GDM1 (cell line): Measurements from ENCODE around the gene MCC.

Experiments used
- DNase-seq: peaks from one replicate; lab custom pipeline; 2025; lab: John Stamatoyannopoulos, UW

The MCC gene

DNA sequence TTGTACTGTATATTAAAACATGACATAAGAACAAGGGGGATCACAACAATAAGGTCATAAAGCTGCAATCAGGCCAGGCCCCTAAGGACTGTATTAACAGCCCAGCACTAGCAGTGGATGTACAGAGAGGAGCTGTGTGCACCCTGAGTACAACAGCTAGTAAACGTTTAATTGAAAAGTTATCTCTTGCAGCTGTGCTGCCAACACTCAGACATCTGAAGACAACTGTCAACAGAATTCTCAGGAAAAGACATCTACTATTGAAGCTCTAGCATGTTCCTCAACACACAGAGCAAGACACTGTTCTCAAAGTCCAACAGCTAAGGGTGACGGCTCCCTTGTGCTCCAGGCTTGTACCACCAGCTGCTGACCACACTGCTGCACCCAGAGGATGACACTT lies 312.1 kb downstream of the MCC start:
- DNase-seq = no peak

DNA sequence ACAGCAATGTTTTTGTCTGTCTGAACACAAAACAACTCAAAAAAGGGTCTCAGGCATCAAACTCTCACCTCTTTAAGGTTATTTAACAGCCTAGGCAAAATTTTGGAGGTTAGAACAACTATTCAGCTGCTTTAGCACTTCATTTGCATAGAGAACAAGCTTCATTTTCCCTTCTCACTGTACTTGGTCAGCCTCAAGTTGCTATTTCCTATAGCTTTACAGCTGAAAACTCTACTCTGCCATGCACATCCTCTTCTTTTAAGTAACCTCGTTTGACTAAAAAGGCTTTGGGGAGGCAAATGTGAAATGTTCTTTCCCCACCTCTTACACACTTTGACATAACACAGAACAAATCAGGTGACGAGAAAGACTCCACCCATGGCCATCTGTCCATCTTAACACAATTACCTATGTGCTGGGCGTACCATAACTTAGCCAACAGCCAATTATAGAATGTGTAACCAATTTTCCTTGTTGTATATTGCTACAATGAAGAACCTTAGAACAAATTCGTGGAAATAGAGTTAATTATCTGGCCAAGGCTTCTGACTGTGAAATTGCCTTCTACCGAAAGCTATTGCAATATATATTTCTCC lies 315.9 kb downstream of the MCC start:
- no peak for DNase-seq

DNA sequence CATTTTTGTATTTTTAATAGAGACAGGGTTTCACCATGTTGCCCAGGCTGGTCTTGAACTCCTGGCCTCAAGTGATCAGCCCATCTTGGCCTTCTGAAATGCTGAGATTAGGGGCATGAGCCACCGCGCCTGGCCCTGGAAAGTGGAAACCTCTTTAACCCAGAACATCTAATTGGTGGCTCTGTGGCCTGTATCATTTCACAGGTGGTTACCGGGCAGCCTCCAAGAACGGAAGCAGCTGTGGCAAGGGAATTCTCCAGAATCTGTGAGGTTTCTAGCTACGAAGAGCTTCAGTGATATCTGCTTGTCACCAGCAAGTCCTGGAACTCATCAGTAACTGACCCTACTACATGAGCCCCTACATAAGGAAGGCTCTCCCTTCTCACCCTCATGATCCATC lies 316.7 kb downstream of the MCC start:
- DNase-seq = no peak

DNA sequence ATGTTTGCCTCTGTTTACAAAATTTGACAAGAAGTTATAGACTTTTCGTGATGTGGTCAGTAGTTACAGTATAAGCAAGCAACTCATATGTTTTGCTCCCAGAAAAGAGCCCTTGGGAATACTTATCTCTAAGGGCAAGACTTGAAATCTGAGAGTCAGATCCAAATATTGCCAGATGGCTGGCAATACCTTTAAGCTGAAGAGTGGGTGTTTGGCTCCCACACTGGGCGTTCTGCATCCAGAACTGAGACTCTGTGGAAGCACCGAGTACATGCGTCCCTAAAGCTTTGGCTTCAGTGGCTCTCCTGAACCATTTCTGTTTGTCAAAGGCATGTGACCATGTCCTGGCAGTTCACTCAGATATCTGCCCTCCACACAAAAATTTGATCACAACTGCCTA lies 317.5 kb downstream of the MCC start:
- no peak for DNase-seq

DNA sequence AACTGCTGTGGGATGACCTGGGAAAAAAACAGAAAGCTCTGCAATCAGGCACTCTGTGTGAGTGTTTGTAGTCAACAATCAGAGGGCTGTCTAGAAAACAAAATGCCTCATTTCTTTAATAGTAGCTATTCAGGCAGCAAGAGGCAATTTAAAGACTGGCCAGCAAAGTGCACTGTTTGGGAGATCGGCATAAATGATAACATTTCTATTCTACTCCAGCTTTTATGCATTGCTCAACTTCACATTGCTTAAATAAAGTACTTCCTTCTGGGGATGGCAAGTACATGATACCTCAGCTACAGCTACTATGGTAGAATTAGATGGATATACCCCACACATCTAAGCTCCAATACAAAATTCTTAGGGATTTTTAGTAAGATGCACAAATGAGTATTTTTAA lies 318.5 kb downstream of the MCC start:
- no peak for DNase-seq

DNA sequence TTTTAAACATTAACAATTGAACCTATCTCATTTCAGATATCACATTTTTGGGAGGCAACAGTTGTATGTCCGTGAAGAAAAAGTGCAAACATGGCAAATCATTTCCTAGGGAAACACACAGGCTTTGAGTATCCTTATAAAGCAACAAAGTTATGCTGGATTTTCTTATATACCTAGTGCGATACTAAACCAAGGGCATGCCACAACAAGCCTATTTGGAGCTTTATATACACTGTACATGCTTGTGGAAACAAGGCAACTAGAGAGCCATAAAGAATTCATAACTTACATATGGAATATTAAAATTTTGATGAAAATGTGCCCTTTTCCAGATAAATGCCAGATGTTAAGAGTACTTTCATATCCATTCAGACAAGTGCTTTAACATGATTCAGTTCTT lies 320.3 kb downstream of the MCC start:
- no peak for DNase-seq

DNA sequence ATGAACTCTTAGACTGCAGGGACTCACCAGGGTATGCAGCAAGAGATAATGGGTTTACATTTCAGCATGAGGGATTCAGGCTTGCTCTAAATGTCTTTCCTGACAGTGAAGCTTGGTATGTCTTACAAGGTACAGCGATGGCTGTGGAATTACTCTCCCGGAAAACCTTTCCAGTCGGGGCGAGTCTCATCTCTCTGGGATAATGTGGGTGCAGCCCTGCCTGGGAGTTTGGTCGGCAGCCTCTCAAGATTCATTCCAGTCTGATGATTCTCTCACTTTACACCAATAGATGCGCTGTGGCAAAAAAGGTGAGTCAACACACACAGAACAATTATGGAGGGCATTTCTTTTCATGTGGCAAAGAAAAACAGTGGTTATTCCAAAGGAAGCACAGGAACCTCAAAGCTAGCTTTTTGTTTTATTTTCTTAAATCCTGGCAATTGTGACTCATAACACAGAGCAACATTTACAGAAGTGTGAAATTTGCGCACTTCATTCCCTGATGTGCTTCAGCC lies 321.3 kb downstream of the MCC start:
- DNase-seq = no peak

DNA sequence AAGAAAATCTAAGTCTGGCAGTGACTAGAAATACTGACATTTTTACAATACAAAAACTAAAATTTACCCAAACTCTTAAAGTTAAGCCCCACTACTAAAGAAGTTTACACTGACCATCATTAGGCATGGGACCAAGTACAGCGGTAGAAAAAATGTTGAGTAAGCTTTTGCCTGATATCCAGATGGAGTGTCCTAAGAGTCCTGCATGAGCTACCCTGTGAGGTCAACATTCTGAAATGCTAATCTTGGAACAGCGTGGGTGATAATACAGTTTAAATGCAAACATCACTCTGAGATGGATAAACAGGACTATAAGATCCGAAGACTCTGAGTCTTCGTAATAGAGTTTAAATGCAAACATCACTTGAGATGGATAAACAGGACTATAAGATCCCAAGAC lies 322.0 kb downstream of the MCC start:
- DNase-seq = no peak

DNA sequence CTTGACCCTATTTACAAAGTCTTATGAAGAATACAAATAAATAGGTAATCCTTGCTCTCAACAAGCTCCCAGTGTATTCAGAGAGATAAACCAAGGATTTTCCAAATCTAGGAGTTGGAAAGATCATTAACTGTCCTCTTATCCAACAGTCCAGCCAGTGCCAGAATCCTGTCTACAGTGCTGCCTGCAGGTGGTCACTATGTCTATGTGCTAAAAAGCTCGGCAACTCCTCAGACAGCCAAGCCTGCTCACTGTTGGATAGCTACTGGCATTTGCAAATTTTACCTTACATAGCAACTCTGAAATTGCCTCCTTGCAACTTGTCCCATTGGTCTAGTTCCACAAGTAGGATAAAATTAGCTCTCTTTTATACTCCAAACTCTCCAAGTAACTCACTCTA lies 324.2 kb downstream of the MCC start:
- no peak for DNase-seq

DNA sequence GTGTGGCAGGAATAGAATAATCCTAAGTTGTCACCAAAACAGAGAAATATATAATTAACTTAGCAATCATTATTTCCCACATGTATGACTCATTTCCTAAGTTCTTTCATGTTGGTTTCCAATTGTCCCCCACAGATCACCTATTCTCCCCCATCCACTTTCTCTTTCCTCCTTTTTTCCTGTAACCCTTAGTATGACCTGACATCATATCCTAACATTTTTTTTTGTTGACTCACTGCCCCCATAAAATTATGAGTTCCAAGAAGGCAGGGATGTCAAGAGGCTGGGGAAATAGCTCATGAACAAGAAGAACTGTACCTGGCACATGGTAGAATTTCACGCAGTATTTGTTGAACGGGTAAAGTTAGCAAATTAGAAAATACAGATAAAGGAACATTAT lies 324.9 kb downstream of the MCC start:
- no peak for DNase-seq

DNA sequence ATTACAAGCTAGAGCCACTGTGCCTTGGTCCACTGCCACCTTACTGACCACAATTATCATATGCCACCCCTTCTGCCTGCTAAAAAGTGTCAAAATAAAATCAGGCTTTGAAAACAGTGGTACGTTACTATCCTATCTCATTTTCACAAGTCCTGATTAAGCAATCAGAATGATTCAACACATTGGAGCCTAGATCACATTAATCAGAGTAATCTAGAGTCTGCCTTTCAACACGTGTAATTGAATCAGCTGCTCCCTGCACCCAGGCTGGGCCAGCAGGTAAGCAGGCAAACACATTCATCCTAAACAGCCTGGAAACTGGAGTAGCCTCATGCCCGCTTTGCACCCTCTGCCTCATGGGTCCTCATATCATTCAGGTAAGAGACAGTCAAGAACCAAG lies 325.5 kb downstream of the MCC start:
- no peak for DNase-seq

DNA sequence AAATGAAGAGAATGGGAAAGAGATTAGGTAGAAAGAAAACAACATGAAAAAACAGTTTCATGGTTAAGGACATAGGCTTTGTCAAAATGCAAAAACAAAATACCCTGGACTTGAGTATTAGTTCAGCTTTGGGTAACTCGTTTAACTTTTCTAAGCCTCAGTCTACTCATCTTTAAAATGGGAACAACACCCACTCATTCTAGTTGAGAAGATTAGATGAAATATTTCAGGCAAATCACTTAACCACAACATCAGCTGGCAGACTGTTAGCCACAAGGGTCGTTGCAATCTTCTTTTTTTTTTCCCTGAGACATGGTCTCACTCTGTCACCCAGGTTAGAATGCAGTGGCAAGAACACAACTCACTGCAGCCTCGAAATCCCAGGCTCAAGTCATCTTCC lies 326.0 kb downstream of the MCC start:
- DNase-seq = no peak

DNA sequence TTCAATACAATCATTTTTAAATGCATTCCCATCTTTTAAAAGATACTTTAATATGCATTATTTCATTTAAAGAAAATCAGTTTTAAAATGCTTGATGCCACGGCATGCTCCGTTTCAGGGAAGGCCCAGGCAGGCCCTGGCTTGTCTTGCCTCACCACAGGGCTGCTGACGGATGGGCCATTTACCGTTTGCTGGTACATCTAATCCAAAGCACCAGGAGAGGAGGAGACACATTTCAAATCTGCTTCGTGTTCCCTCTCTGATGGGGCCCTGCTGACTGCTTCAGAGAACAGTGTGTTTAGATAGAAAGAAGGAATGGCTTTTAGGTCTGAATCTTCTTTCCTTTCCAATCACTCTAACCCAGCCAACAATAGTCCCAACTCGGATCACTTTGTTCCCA lies 326.4 kb downstream of the MCC start:
- no peak for DNase-seq

DNA sequence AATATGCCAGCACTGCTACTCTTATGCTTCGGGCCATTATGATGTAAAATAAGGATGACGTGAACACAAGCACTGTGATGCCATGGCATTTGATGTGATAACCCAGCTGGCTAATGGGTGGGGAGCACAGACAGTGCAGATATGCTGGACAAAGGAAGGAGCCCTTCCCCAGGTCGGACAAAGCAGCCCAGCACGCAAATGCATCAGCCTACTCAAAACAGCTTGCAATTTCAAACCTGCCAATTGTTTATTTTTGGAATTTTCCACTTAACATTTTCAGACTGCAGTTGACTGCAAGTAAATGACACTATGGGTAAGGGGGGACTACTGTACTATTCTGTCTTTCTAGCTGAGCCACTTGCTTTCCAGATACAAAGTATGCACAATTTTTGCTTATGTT lies 330.4 kb downstream of the MCC start:
- no peak for DNase-seq

DNA sequence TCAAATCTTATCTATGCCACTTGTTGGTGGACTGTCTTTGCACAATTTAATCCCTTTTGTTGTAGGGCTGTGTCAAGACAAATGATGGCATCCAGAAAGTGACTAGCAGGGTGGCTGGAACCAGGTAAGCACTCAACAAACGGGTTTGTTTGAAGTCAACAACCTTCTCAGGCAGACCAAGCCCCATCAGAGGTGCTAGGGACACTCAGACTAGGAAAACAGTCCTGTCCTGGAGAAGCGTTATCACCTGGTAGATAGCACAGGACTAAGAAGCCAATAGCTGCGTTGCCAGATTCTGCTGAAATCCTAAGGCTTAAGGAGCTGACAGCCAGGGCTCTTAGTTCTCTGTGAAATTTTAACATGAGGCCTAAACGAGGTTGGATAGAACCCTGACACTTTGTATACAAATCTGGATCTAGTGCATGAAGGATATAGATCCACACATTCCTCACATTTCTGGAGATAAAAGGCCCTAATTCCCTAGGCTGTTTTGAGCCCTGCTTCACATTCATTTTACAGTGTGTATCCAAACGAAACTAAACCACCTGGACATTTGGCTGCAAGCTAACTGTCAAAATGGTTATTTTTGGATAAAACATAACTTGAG lies 331.9 kb downstream of the MCC start:
- no peak for DNase-seq

DNA sequence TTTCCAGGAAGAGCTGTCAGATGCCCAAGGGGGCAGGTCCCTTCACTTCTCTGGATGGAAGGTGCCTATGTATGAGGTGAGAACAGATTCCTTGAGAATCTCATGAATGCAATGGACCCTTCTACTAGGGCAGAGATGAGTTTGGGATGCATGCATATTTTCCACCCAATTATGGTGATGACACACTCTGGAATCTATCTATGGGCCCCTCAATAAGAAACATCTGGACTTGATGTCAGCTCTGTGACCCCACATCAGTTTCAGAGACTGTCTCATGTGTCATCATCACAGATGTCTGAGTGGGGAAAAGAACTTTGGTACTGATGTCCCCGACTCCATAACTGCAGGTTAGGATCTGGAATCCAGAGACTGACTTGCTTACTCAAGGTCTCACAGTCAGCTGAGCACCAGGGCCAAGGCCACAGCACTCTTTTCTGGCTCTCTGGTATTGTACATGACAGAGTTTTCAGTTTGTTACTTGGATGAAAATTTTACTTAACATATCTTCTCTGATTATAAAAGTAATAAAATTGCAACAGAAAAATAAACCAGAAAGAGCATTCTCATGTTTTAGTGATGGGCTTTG lies 334.6 kb downstream of the MCC start:
- DNase-seq = no peak

DNA sequence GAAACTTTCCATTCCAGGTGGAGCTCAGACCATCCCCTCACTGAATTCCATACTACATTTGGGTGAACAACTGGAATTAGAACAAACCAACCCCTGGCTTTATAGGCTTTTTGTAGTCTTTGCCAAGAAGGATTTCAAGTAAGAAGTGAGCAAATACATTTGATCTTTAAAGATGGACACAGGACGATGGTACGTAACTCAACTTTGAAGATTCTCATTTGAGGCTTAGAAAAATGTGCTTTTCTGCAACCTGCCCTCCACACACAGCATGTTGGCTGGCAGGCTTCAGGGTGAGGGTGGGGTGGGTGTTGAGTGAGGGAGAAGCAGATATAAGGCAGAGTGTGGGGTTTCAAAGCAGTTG lies 335.9 kb downstream of the MCC start:
- no peak for DNase-seq

DNA sequence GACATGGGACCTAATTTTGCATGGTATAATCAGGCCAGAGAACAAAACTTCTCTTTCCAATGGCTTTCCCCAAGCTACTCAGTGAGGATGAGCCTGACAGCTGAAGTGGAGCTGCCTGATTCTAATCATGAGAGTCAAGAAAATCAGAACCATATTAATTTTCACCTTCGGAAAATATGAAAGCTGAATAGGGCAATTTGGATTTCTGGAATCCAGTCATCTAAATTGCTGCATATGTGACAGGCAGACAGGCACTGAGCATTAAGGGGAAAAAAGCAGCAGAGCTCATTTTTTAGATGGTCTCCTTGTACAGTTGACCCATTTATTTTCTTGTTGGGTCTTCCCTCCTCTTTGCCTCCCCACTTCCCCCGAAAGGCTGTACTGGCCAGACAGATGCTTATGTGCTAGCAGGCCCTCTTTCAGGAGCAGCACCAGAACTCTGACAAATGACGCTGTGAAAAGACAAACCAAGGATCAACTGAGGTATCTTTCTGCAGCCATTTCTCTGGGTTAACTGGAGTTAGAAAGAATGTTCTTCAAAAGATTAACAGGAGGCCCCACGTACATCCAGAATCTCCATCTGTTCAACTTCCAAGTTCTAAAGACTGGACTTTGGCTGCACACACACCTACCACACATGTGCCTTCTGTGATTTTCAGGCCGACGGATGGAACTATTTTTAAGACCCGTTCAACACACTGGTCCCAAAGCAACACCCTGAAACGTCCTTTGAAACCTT lies 336.4 kb downstream of the MCC start:
- DNase-seq = no peak

DNA sequence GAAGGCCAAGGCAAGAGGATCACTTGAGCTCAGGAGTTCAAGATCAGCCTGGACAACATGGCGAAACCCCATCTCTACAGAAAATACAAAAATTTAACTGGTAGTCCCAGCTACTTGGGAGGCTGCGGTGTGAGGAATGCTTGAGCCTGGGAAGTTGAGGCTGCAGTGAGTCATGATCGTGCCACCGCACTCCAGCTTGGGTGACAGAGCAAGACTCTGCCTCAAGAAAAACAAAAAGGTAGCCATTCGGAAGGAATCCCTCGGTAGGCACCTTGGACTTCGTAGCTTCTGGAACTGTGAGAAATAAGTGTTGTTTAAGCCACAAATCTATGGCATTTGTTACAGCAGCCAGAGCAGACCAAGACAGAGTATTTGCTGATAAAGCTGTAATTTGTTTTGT lies 337.4 kb downstream of the MCC start:
- DNase-seq = no peak

DNA sequence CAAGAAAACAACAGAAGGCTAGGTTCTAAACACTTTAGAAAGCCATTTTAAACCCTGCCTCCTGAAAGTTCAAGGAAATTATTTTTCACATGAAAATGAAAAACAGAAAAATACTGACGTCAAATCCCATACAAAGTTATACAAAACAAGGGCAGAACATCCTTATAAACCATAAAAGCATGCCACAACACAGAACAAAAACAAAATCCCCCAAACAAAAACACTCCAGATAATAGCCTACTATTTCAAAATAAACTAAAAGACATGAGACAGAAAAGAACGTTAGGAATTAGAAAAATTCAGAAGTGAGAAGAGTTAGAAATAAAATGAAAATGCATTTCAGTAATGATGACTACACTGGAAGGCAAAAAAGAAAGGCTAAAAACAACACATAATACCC lies 338.0 kb downstream of the MCC start:
- no peak for DNase-seq

DNA sequence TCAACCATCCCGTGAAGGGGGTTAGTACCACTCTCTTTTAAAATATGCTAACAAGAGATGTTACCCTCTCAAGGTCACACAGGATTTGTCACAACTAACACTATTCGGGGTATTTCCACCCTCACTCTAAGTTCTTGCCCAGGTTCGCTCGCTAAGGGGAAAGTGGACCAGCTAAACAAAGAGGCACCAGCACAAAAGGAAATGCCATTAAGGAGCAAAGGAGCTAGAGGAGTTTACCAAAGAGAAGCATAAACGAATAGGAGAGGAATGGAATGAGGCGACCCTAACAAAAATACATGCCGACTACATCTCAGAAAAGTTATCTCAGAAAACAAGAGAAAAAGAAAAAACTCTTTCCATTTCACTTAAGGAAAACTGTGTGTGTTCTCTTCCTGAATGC lies 340.7 kb downstream of the MCC start:
- DNase-seq = no peak

DNA sequence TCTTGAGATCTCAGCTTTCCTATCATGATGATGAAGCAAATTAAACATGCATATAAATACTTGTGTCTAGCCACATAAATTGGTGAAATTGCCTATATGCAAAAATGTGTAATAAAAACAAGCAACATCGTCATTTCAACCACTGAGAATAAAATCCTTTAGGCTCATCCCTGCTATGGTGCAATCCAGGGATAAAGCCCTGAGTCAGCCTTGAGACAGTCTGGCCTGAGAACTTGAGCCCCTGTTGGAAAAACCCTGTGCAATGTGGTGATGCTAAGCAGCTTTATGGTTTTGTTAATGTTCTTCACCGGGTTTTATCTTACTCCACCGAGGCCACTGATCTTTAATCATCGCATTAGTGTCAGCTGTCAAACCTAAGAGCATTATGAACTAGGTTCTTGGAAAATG lies 341.1 kb downstream of the MCC start:
- no peak for DNase-seq

DNA sequence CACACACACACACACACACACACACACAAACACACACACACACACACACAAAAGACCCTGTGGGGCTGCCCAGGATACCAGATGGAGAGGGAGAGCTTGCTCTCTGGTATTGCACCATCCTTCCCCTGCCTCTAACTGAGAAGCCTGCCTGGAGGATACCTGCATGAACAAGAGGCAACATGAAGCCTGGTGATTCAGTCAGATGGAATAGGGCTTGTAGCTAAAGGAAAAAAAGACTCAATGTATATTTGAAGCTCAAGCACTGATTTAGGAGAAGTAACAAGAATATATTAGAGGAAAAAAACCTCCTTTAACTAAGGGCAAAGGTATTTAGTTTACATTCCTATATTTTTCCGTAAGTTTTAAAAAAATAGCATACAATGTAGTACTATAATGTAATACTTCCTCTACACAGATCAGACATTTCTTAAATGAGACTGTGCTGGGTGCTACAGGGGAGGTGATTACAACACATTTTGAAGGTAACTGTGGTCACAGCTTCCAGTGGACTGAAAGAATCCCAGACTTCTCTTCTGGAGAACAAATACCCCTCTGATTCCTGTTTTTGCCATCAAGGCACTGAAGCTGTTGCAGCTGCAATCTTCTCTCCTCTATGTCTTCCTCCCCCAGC lies 342.4 kb downstream of the MCC start:
- DNase-seq = no peak
